ENCODE results near the gene KCNQ1. TPM values are rescaled to one million over a fixed set of nuclear protein-coding genes. Genes with fewer than 3 reads are reported as not detected.

The KCNQ1 gene
- total and polyA plus RNA-seq, 7 experiments from 2014 or later: 14.7 to 46.4 (median 36.9) TPM

DNA sequence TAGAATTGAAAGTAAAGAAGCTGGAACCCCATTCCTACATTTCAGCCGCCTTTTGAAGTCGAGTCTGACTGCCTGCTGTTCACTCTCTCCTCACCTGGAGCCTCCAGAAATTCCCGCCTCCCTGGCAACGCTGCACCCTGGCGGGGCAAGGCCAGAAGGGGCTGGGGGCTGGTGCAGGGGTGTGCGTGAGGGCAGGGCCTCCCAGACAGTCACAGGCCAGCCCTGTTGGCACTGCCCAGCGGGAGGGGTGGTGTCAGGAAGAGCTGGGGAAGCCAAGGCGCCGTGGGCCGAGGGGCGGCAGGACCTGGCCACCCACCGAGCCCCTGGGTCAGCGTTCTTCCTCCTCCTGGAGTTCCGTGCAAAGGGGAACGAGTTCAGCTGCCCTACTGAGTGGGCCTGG, 131.7 kb downstream of the KCNQ1 start:
- H3K4me1 Mint-ChIP-seq: peaks cover 0 to 2% (median 0%) of the 10 kb centered on the region in 7 donors
- no peak overlapping the region for H3K4me3 ChIP-seq (ENCODE audit: low read length)
- H3K9me3 Mint-ChIP-seq: no peaks in the 10 kb centered on the region
- no peaks in the 10 kb centered on the region for H3K9me3 ChIP-seq (ENCODE audit: control insufficient read depth in 2 of 3, low read length in 3 of 3)
- H3K4me1 ChIP-seq (ENCODE audit: control insufficient read depth in 2 of 2, insufficient read depth in 2 of 2, low read length in 2 of 2): no peaks in the 10 kb centered on the region
- ChIA-PET POLR2A (no interaction called here), CTCF (no interaction called here)
- no peaks in the 10 kb centered on the region for H3K27me3 Mint-ChIP-seq
- DNase-seq (peak in 1 of 9 donors; percentile 0), ATAC-seq (no peak)
- intact Hi-C loops (cut with micrococcal nuclease): no loop called here
- H3K27ac ChIP-seq (ENCODE audit: low read depth, low read length): no peak overlapping the region
- H3K36me3 ChIP-seq (ENCODE audit: control insufficient read depth in 2 of 3, insufficient read depth in 3 of 3, low read length in 3 of 3): peaks cover 0 to 59% (median 0%) of the 10 kb centered on the region in 3 experiments
- H3K36me3 Mint-ChIP-seq: peaks cover 0 to 5% (median 0%) of the 10 kb centered on the region in 5 donors
- no peak overlapping the region for H3K4me3 Mint-ChIP-seq
- H3K27ac Mint-ChIP-seq: no peak overlapping the region
- H3K27me3 ChIP-seq (ENCODE audit: control insufficient read depth in 2 of 2, insufficient read depth in 2 of 2, low read length in 2 of 2): no peaks in the 10 kb centered on the region

DNA sequence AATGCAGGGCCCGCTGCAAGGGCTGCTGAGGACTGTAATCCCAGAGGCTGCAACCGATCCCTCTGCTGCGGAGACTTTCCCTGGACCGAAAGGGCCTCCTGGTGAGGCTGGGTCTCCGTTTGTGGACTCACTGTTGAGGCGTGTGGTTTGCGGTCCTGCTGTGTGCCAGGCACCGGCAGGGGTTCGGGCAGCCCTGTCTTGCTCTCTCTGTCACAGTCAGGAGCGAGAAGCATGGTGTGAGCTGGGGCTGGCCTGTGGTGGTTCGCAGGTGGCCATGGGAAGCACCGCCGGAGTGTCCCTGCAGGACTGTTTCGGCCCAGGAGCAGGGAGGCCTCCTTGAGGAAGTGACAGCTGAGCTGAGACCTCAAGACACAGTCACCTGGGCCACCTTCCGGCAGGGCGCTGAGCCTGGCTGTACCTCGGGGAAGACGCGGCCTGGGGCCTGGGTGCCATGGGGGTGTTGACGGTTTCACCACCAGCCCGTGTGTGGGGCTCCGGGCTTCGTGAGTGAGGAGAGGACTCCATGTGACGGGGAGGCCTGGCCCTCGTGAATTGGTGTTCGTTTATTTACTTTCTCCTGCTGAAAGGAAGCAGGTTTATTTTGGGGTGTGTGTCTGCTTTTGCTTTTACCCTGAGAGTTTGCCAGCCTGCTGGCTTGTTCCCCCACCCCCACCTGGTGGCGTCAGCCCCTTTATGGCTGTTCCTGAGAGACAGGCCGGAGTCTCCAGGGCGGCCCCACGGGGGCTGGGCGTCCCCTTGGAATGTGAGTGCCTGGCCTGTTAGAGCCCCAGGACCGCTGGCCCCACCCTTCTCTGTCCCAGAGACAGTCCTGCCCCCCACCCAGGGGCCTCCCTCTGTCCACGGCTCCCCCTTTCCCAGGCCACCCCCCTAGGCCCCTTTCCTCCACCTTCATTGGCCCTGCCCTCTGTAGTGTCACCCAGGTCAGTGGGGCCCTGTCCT, 132.5 kb downstream of the KCNQ1 start:
- DNase-seq (peak in 1 of 9 donors; percentile 2), ATAC-seq (no peak)
- Histone ChIP-seq H3K27me3 (ENCODE audit: control insufficient read depth in 2 of 2, insufficient read depth in 2 of 2, low read length in 2 of 2) (no peaks in the 10 kb centered on the region), H3K36me3 (ENCODE audit: control insufficient read depth in 2 of 3, insufficient read depth in 3 of 3, low read length in 3 of 3) (peaks cover 0 to 58% (median 0%) of the 10 kb centered on the region in 3 experiments), H3K27ac (ENCODE audit: low read depth, low read length) (no peak overlapping the region), H3K9me3 (ENCODE audit: control insufficient read depth in 2 of 3, low read length in 3 of 3) (no peaks in the 10 kb centered on the region), H3K4me1 (ENCODE audit: control insufficient read depth in 2 of 2, insufficient read depth in 2 of 2, low read length in 2 of 2) (no peaks in the 10 kb centered on the region), H3K4me3 (ENCODE audit: low read length) (no peak overlapping the region)
- no peak overlapping the region for H3K27ac Mint-ChIP-seq
- CTCF ChIA-PET: no interaction called here
- POLR2A ChIA-PET: no interaction called here
- H3K9me3 Mint-ChIP-seq: no peaks in the 10 kb centered on the region
- H3K36me3 Mint-ChIP-seq: peaks cover 0 to 8% (median 0%) of the 10 kb centered on the region in 5 donors
- no peaks in the 10 kb centered on the region for H3K27me3 Mint-ChIP-seq
- H3K4me1 Mint-ChIP-seq: peaks cover 0 to 2% (median 0%) of the 10 kb centered on the region in 7 donors
- no peak overlapping the region for H3K4me3 Mint-ChIP-seq
- intact Hi-C loops (cut with micrococcal nuclease): no loop called here

DNA sequence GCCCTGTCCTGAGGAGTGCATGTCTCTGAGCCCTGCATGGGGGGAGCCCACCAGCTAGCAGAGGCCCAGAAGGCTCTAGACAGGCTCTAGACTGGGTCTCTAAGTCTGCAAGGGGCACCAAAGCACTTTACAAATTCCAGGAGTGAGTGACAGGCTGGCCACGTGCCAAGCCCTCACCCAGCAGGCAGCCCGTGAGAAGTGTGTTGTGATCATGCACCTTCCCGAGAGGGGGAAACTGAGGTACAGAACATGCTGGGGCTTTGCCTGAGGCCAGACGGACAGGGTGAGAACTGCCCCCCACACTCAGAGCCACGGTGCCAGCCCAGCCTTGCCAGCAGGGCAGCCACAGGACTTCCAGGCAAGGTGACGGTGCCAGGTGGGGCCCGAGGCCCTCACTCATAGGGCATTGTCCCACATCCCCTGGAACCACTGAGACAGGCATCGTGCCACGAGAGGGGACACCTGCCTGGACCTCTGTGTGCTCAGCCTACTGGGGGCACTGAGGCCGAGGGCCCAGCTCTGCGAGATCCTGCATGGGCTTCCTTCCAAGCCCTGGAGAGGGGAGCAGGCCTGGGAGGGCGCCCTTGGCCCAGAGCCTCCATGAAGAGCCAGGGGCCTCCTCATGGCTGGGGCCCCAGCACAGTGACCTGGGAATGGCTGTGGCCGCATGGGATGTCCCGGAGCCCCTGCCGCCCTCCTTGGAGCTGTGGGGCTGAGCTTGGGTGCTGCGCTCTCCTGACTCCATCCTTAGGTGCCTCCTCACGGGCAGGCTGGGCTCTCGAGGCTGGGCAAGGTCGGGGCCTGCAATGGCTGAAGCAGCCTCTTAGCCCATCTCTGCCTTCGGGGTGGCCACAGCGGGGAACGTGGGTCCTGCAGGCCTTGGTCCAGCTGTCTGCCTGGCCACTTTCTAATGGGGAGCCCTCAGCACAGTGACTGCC, 133.5 kb downstream of the KCNQ1 start:
- Histone ChIP-seq H3K27me3 (ENCODE audit: control insufficient read depth in 2 of 2, insufficient read depth in 2 of 2, low read length in 2 of 2) (no peaks in the 10 kb centered on the region), H3K4me1 (ENCODE audit: control insufficient read depth in 2 of 2, insufficient read depth in 2 of 2, low read length in 2 of 2) (no peaks in the 10 kb centered on the region), H3K36me3 (ENCODE audit: control insufficient read depth in 2 of 3, insufficient read depth in 3 of 3, low read length in 3 of 3) (peaks cover 0 to 58% (median 0%) of the 10 kb centered on the region in 3 experiments), H3K4me3 (ENCODE audit: low read length) (no peak overlapping the region), H3K9me3 (ENCODE audit: control insufficient read depth in 2 of 3, low read length in 3 of 3) (no peaks in the 10 kb centered on the region), H3K27ac (ENCODE audit: low read depth, low read length) (no peak overlapping the region)
- intact Hi-C loops (cut with micrococcal nuclease): no loop called here
- CTCF ChIA-PET: no interaction called here
- POLR2A ChIA-PET: no interaction called here
- no peaks in the 10 kb centered on the region for H3K27me3 Mint-ChIP-seq
- H3K9me3 Mint-ChIP-seq: no peaks in the 10 kb centered on the region
- H3K4me3 Mint-ChIP-seq: no peak overlapping the region
- DNase-seq (peak in 1 of 9 donors; percentile 4), ATAC-seq (no peak)
- peaks cover 0 to 3% (median 0%) of the 10 kb centered on the region in 5 donors for H3K36me3 Mint-ChIP-seq
- H3K4me1 Mint-ChIP-seq: peaks cover 0 to 2% (median 0%) of the 10 kb centered on the region in 7 donors
- H3K27ac Mint-ChIP-seq: no peak overlapping the region

DNA sequence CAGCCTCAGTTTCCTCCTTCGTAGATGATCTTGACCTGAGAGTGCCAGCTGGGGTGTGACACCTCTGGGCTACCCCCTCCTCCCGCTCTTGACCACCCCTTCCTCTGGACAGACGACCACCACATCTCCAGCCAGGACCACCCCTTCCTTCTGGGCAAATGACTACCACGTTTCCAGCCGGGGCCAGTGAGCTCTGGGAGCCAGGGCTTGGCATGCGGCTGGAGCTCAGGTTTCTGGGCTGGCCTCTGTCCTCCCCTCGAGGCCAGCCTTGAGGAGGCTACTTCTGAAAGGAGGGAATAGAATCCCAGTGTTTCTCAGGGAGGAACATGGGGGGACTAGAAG, 134.1 kb downstream of the KCNQ1 start:
- Mint-ChIP-seq H3K9me3 (no peaks in the 10 kb centered on the region), H3K27ac (no peak overlapping the region), H3K36me3 (peaks cover 0 to 3% (median 0%) of the 10 kb centered on the region in 5 donors), H3K27me3 (no peaks in the 10 kb centered on the region), H3K4me1 (peaks cover 0 to 2% (median 0%) of the 10 kb centered on the region in 7 donors), H3K4me3 (peak overlapping the region in 1 of 10 donors; percentile 26)
- peaks cover 0 to 56% (median 0%) of the 10 kb centered on the region in 3 experiments for H3K36me3 ChIP-seq (ENCODE audit: control insufficient read depth in 2 of 3, insufficient read depth in 3 of 3, low read length in 3 of 3)
- ATAC-seq (no peak), DNase-seq (peak in 1 of 9 donors; percentile 2)
- no peaks in the 10 kb centered on the region for H3K4me1 ChIP-seq (ENCODE audit: control insufficient read depth in 2 of 2, insufficient read depth in 2 of 2, low read length in 2 of 2)
- no peaks in the 10 kb centered on the region for H3K9me3 ChIP-seq (ENCODE audit: control insufficient read depth in 2 of 3, low read length in 3 of 3)
- H3K4me3 ChIP-seq (ENCODE audit: low read length): no peak overlapping the region
- intact Hi-C loops (cut with micrococcal nuclease): no loop called here
- H3K27me3 ChIP-seq (ENCODE audit: control insufficient read depth in 2 of 2, insufficient read depth in 2 of 2, low read length in 2 of 2): no peaks in the 10 kb centered on the region
- POLR2A ChIA-PET: no interaction called here
- CTCF ChIA-PET: no interaction called here
- H3K27ac ChIP-seq (ENCODE audit: low read depth, low read length): no peak overlapping the region

DNA sequence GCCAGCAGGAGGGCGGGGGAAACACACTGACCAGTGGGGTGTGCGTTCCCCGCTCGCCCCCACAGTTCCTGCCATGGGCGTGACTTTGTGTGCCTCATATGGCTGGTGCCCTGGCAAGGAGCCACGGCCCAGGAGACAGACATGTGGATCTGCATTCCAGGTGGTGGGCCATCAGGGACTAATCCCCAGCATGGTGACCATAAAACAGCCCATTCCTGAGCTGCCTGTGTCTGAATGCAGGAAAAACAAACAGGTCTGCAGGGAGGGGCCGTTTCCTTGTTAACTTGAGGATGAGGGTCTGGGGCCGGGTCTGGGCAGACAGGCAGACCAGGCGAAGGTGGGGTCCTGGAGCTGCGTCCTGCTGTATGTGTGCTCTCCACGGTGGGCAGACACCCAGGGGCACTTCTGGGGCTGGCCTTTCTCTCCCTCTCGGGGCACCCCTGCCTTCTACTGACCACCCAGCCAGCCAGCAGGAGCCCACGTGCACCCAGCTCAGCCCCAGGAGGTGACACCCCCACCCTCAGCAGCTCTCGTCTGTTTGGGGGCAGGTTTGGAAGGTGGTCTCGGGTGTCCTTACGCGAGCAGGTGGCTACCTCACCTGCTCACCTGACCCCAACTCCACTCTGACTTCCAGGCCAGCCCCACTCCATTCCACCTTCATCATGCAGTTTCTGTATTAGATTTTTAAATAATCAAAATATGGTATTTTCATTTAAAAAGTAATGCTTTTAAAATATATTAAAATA, 134.7 kb downstream of the KCNQ1 start:
- ChIA-PET CTCF (no interaction called here), POLR2A (no interaction called here)
- Mint-ChIP-seq H3K36me3 (peaks cover 0 to 3% (median 0%) of the 10 kb centered on the region in 5 donors), H3K4me1 (peaks cover 0 to 2% (median 0%) of the 10 kb centered on the region in 7 donors), H3K4me3 (no peak overlapping the region), H3K27ac (no peak overlapping the region), H3K9me3 (no peaks in the 10 kb centered on the region), H3K27me3 (no peaks in the 10 kb centered on the region)
- no peak for ATAC-seq
- no peak overlapping the region for H3K27ac ChIP-seq (ENCODE audit: low read depth, low read length)
- intact Hi-C loops (cut with micrococcal nuclease): no loop called here
- H3K36me3 ChIP-seq (ENCODE audit: control insufficient read depth in 2 of 3, insufficient read depth in 3 of 3, low read length in 3 of 3): peaks cover 0 to 55% (median 0%) of the 10 kb centered on the region in 3 experiments
- H3K9me3 ChIP-seq (ENCODE audit: control insufficient read depth in 2 of 3, low read length in 3 of 3): no peaks in the 10 kb centered on the region
- DNase-seq: peak in 1 of 9 donors; percentile 2
- H3K4me3 ChIP-seq (ENCODE audit: low read length): no peak overlapping the region
- no peaks in the 10 kb centered on the region for H3K27me3 ChIP-seq (ENCODE audit: control insufficient read depth in 2 of 2, insufficient read depth in 2 of 2, low read length in 2 of 2)
- no peaks in the 10 kb centered on the region for H3K4me1 ChIP-seq (ENCODE audit: control insufficient read depth in 2 of 2, insufficient read depth in 2 of 2, low read length in 2 of 2)

DNA sequence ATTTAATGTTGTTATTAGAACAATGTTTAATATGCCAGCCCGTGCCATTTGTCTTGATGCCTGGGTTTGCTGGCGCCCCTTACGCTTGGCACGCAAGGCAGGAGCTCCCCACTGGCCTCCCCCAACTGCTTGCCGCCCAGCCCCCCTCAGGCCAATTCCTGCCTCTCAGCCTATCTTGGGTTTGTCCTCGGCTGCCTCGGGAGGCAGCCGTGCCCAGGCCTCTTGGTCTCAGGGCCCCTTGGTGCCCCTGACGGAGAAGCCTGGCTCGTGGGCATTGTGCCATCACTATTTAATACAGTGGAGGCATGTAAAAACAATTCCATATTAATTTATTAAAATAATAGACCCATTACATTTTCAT, 135.2 kb downstream of the KCNQ1 start:
- CTCF ChIA-PET: no interaction called here
- Histone ChIP-seq H3K27me3 (ENCODE audit: control insufficient read depth in 2 of 2, insufficient read depth in 2 of 2, low read length in 2 of 2) (no peaks in the 10 kb centered on the region), H3K9me3 (ENCODE audit: control insufficient read depth in 2 of 3, low read length in 3 of 3) (no peaks in the 10 kb centered on the region), H3K4me1 (ENCODE audit: control insufficient read depth in 2 of 2, insufficient read depth in 2 of 2, low read length in 2 of 2) (no peaks in the 10 kb centered on the region), H3K4me3 (ENCODE audit: low read length) (no peak overlapping the region), H3K27ac (ENCODE audit: low read depth, low read length) (no peak overlapping the region), H3K36me3 (ENCODE audit: control insufficient read depth in 2 of 3, insufficient read depth in 3 of 3, low read length in 3 of 3) (peaks cover 0 to 56% (median 0%) of the 10 kb centered on the region in 3 experiments)
- H3K4me3 Mint-ChIP-seq: no peak overlapping the region
- no peak overlapping the region for H3K27ac Mint-ChIP-seq
- H3K9me3 Mint-ChIP-seq: no peaks in the 10 kb centered on the region
- POLR2A ChIA-PET: no interaction called here
- H3K36me3 Mint-ChIP-seq: peaks cover 0 to 3% (median 0%) of the 10 kb centered on the region in 5 donors
- ATAC-seq: no peak
- peaks cover 0 to 2% (median 0%) of the 10 kb centered on the region in 7 donors for H3K4me1 Mint-ChIP-seq
- no peaks in the 10 kb centered on the region for H3K27me3 Mint-ChIP-seq
- no peak for DNase-seq
- intact Hi-C loops (cut with micrococcal nuclease): no loop called here

Data from naive thymus-derived CD4-positive, alpha-beta T cell (primary cell).